VCaP (cell line): ENCODE results near the gene FRMPD2.
A peak's percentile ranks its signal among the peaks of the same experiment; 100 is the strongest.

ENCODE experiments used
- H3K27ac ChIP-seq: fragments of 450-650 bp; 2 replicates; pipeline ENCODE4 v1.5.1; 2017
- CTCF ChIP-seq: fragments of 450-650 bp; conservative IDR thresholded peaks from 2 replicates; pipeline ENCODE4 v1.5.1; 2017; ENCODE audit warnings: mild to moderate bottlenecking, moderate library complexity

FRMPD2 gene

GRCh38 chr10:48274636-48275035 is at the start of gene FRMPD2:
TSS of gene FRMPD2 (minus strand) at chr10:48274696. CDS start at chr10:48274567, 129 bp downstream.
- H3K27ac ChIP-seq = no peak within 1 kb of the TSS
- no peak for TF ChIP-seq CTCF

GRCh38 chr10:48322017-48322416 is 47.5 kb upstream of the FRMPD2 start:
- no peak overlapping the region for H3K27ac ChIP-seq
- no peak for TF ChIP-seq CTCF

GRCh38 chr10:48317321-48317990 is 43.0 kb upstream of the FRMPD2 start:
- no peak for TF ChIP-seq CTCF
- H3K27ac ChIP-seq = no peak overlapping the region

GRCh38 chr10:48316236-48316635 is 41.7 kb upstream of the FRMPD2 start:
- TF ChIP-seq CTCF = no peak
- H3K27ac ChIP-seq = no peak overlapping the region

GRCh38 chr10:48314107-48314506 is 39.6 kb upstream of the FRMPD2 start:
- TF ChIP-seq CTCF = no peak
- H3K27ac ChIP-seq = no peak overlapping the region

- no peak overlapping the region for H3K27ac ChIP-seq
- TF ChIP-seq CTCF = peak; percentile 81
Observed at GRCh38 chr10:48309711-48310226, 35.3 kb upstream of the FRMPD2 start.

GRCh38 chr10:48307711-48308018 is 33.2 kb upstream of the FRMPD2 start:
- TF ChIP-seq CTCF = no peak
- peak overlapping the region; percentile 92 for H3K27ac ChIP-seq
